Lower leg skin (tissue), 3 donors: ENCODE results near the gene TMEM94.

ENCODE experiments used
- POLR2A ChIP-seq, 2 donors: fragments of 450-650 bp; IDR thresholded peaks; one replicate each; pipeline ENCODE4 v1.6.1; 2016 to 2017; ENCODE audit warnings: antibody characterized with exemption in 2 of 2, mild to moderate bottlenecking in 1 of 2, moderate library complexity in 1 of 2
- TF ChIP-seq, protein P1 (sequence below), 3 donors: fragments of 450-650 bp; IDR thresholded peaks; one replicate each; pipeline ENCODE4 v1.5.1; 2016; ENCODE audit warnings: antibody characterized with exemption in 3 of 3, mild to moderate bottlenecking in 3 of 3, moderate library complexity in 2 of 3

DNA sequence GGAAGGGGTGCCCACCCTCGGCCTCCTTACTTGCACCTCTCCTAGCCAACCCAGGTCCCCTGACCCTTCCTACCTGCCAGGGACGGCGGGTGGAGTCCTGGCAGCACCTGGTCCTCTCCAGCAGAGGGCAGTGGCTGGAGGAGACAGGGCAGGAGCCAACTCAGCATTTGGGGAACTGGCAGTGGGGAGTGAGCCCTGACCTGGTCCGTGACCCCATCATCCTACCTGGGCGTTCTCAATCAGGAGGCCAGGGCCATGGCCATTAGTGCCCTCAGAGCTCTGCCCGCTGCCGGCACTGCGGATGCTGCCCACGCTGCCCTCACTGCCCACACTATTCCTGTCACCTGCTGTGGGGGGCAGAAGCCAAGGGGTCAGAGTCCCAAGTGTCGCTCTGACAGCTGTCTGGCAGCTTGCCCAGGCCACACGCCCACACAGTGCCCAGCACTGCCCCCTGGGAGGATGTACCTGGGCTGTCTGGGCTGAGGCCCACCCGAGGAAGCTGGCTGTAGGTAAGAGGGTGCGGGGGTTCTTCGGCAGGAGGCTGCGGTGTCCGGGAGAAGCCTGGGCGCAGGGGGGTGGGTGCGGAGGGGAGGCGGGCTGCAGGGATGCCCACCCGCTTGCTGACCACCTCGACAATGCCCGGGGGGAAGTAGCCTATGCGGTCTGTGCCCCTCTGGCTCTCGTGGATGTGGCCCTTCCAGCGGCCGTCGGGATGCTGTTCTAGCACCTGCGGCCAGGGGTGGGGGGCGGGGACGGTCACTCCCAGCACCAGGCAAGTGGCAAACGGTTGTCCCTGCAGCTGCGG, 48.1 kb downstream of the TMEM94 start:
- TF ChIP-seq, protein P1, sequence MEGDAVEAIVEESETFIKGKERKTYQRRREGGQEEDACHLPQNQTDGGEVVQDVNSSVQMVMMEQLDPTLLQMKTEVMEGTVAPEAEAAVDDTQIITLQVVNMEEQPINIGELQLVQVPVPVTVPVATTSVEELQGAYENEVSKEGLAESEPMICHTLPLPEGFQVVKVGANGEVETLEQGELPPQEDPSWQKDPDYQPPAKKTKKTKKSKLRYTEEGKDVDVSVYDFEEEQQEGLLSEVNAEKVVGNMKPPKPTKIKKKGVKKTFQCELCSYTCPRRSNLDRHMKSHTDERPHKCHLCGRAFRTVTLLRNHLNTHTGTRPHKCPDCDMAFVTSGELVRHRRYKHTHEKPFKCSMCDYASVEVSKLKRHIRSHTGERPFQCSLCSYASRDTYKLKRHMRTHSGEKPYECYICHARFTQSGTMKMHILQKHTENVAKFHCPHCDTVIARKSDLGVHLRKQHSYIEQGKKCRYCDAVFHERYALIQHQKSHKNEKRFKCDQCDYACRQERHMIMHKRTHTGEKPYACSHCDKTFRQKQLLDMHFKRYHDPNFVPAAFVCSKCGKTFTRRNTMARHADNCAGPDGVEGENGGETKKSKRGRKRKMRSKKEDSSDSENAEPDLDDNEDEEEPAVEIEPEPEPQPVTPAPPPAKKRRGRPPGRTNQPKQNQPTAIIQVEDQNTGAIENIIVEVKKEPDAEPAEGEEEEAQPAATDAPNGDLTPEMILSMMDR (IDR thresholded peaks at IDR 0.05): peak in 1 of 3 donors; percentile 11
- no peak for TF ChIP-seq POLR2A (IDR thresholded peaks at IDR 0.05)
